HG02884 (cell line): ENCODE measurements around the gene LRRC4C.
A peak's percentile ranks its signal among the peaks of the same experiment; 100 is the strongest.

ENCODE experiments used
- ATAC-seq: cut with Tn5 transposase; IDR thresholded peaks from one replicate; pipeline ENCODE4 v1.9.1; 2021; ENCODE audit warnings: mild to moderate bottlenecking, moderate library complexity; ENCODE audit not compliant: unreplicated experiment

The LRRC4C gene

GRCh38 chr11:41419901-41420300, 39.6 kb downstream of the LRRC4C start:
- ATAC-seq, result no peak

- no peak for ATAC-seq
These were observed 44.5 kb downstream of the LRRC4C start for GRCh38 chr11:41414771-41415440.

GRCh38 chr11:41413843-41414242, 45.6 kb downstream of the LRRC4C start:
- ATAC-seq, result peak; percentile 91

- ATAC-seq, result no peak
These were observed 53.6 kb downstream of the LRRC4C start for GRCh38 chr11:41405812-41406211.

- no peak for ATAC-seq
These were observed 55.3 kb downstream of the LRRC4C start for GRCh38 chr11:41404109-41404508.

- ATAC-seq, result no peak
These were observed 56.0 kb downstream of the LRRC4C start for GRCh38 chr11:41403458-41403857.

GRCh38 chr11:41400819-41401382, 58.6 kb downstream of the LRRC4C start:
- ATAC-seq, result no peak

- ATAC-seq, result no peak
These were observed 59.3 kb downstream of the LRRC4C start for GRCh38 chr11:41400124-41400523.

GRCh38 chr11:41399323-41399722, 60.1 kb downstream of the LRRC4C start:
- no peak for ATAC-seq

GRCh38 chr11:41398175-41398574, 61.3 kb downstream of the LRRC4C start:
- no peak for ATAC-seq

- ATAC-seq, result no peak
These were observed 64.8 kb downstream of the LRRC4C start for GRCh38 chr11:41394521-41395195.

- no peak for ATAC-seq
These were observed 66.9 kb downstream of the LRRC4C start for GRCh38 chr11:41392596-41392995.

GRCh38 chr11:41389623-41390130, 69.8 kb downstream of the LRRC4C start:
- no peak for ATAC-seq

GRCh38 chr11:41384329-41384728, 75.1 kb downstream of the LRRC4C start:
- no peak for ATAC-seq

- no peak for ATAC-seq
These were observed 75.7 kb downstream of the LRRC4C start for GRCh38 chr11:41383768-41384167.

GRCh38 chr11:41382927-41383326, 76.5 kb downstream of the LRRC4C start:
- ATAC-seq, result no peak

- ATAC-seq, result no peak
These were observed 80.4 kb downstream of the LRRC4C start for GRCh38 chr11:41379084-41379483.

- ATAC-seq, result no peak
These were observed 81.6 kb downstream of the LRRC4C start for GRCh38 chr11:41377709-41378394.

GRCh38 chr11:41351825-41352224, 107.6 kb downstream of the LRRC4C start:
- no peak for ATAC-seq

- ATAC-seq, result no peak
These were observed 113.4 kb downstream of the LRRC4C start for GRCh38 chr11:41346042-41346441.
